HEK293T (cell line): ENCODE measurements around the gene OOSP4A.

Source experiments
- ARNT ChIP-seq: fragments of 450-650 bp; IDR thresholded peaks from 2 replicates; pipeline ENCODE4 v1.6.1; 2017; ENCODE audit warnings: mild to moderate bottlenecking
- BHLHE40 ChIP-seq: fragments of 450-650 bp; IDR thresholded peaks from 2 replicates; pipeline ENCODE4 v1.6.1; 2016; ENCODE audit warnings: mild to moderate bottlenecking, moderate library complexity, borderline replicate concordance
- ELF4 ChIP-seq: fragments of 450-650 bp; IDR thresholded peaks from 2 replicates; pipeline ENCODE4 v1.6.1; 2017; ENCODE audit warnings: antibody characterized with exemption
- FOXM1 ChIP-seq: fragments of 450-650 bp; IDR thresholded peaks from 2 replicates; pipeline ENCODE4 v1.6.1; 2017; ENCODE audit warnings: mild to moderate bottlenecking, borderline replicate concordance
- L3MBTL2 ChIP-seq: fragments of 450-650 bp; conservative IDR thresholded peaks from 2 replicates; pipeline ENCODE4 v1.6.1; 2016; ENCODE audit warnings: mild to moderate bottlenecking
- LEF1 ChIP-seq: fragments of 450-650 bp; IDR thresholded peaks from 2 replicates; pipeline ENCODE4 v1.6.1; 2017; ENCODE audit warnings: mild to moderate bottlenecking, borderline replicate concordance
- NFRKB ChIP-seq: fragments of 450-650 bp; IDR thresholded peaks from 2 replicates; pipeline ENCODE4 v1.6.1; 2016; ENCODE audit warnings: mild to moderate bottlenecking, moderate library complexity
- PKNOX1 ChIP-seq: fragments of 450-650 bp; IDR thresholded peaks from 2 replicates; pipeline ENCODE4 v1.6.1; 2016
- SP1 ChIP-seq: fragments of 450-650 bp; IDR thresholded peaks from 2 replicates; pipeline ENCODE4 v1.6.1; 2017
- TARDBP ChIP-seq: fragments of 450-650 bp; IDR thresholded peaks from 2 replicates; pipeline ENCODE4 v1.6.1; 2016
- ZNF384 ChIP-seq: fragments of 450-650 bp; IDR thresholded peaks from 2 replicates; pipeline ENCODE4 v1.6.1; 2016

GRCh38 chr11:59960502-59961381 lies 3.1 kb upstream of the OOSP4A start:
- no peak for TF ChIP-seq FOXM1
- TF ChIP-seq LEF1, result no peak
- TF ChIP-seq SP1, result no peak
- no peak for TF ChIP-seq BHLHE40
- no peak for TF ChIP-seq NFRKB
- TF ChIP-seq ELF4, result no peak
- TF ChIP-seq ZNF384, result no peak
- no peak for TF ChIP-seq PKNOX1
- TF ChIP-seq TARDBP, result no peak
- no peak for TF ChIP-seq ARNT
- no peak for TF ChIP-seq L3MBTL2
